Ishikawa (cell line): Measurements from ENCODE around the gene ADGRB2.

Experiments
- EGR1 ChIP-seq: IDR thresholded peaks from 2 replicates; pipeline ENCODE4 v1.6.1; 2012
- EP300 ChIP-seq: IDR thresholded peaks from 2 replicates; pipeline ENCODE4 v1.6.1; 2012; ENCODE audit warnings: borderline replicate concordance
- FOXM1 ChIP-seq: IDR thresholded peaks from 2 replicates; pipeline ENCODE4 v1.6.1; 2012; ENCODE audit warnings: low read depth, borderline replicate concordance
- RAD21 ChIP-seq: IDR thresholded peaks from 2 replicates; pipeline ENCODE4 v1.6.1; 2012; ENCODE audit warnings: low read depth
- REST ChIP-seq: IDR thresholded peaks from 2 replicates; pipeline ENCODE4 v1.6.1; 2012; ENCODE audit warnings: low read depth, mild to moderate bottlenecking
- TAF1 ChIP-seq: IDR thresholded peaks from 2 replicates; pipeline ENCODE4 v1.6.1; 2012; ENCODE audit warnings: low read depth, mild to moderate bottlenecking

GRCh38 chr1:31727849-31728248 lies 36.3 kb downstream of the ADGRB2 start:
- TF ChIP-seq EGR1 (no peak), TAF1 (no peak), FOXM1 (no peak), REST (no peak), RAD21 (no peak), EP300 (no peak)
